PFSK-1 (cell line): ENCODE data around the gene TMEM97.

ENCODE experiments used
- FOXP2 ChIP-seq: optimal IDR thresholded peaks from 2 replicates; pipeline ENCODE3; 2011; ENCODE audit warnings: borderline replicate concordance, control low read depth, inconsistent platforms; ENCODE audit not compliant: insufficient read depth; ENCODE audit errors: extremely low read length, extremely low read depth
- POLR2AphosphoS5 ChIP-seq: IDR thresholded peaks from 2 replicates; pipeline ENCODE4 v1.6.1; 2012; ENCODE audit warnings: low read depth, mild to moderate bottlenecking, control low read depth, low read length, moderate library complexity

DNA sequence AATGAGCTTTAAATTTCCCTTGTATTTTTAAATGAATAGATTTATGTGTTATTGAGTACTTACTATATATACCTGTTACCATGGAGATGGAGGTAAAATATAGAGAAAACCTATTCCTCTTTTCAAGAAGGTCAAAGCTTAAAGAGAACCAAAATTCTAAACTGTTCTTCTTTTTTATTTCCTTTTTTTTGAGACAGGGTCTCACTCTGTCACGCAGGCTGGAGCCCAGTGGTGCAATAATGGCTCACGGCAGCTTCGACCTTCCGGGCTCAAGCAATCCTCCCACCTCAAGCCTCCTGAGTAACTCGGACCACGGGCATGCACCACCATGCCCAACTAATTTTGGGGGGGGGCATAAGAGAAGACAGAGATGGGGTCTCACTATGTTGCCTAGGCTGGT is 25.0 kb upstream of the TMEM97 start:
- TF ChIP-seq POLR2AphosphoS5 (no peak), FOXP2 (no peak)
